HepG2 (cell line): Measurements from ENCODE around the gene ZNF512B. TPM values are rescaled to one million over a fixed set of nuclear protein-coding genes. Genes with fewer than 3 reads are reported as not detected.

ENCODE experiments used
- AGO2 ChIP-seq: fragments of 200-400 bp; formaldehyde crosslinking; optimal IDR thresholded peaks from 2 replicates; pipeline ENCODE3; 2017; ENCODE audit warnings: mild to moderate bottlenecking, low read depth, low read length, moderate library complexity
- ATF6 ChIP-seq: sonication (generic); formaldehyde crosslinking; conservative IDR thresholded peaks from 2 replicates; pipeline ENCODE4 v1.4.0; 2020; ENCODE audit warnings: missing genetic modification reagents
- CBFB ChIP-seq: sonication (generic); formaldehyde crosslinking; IDR thresholded peaks from 2 replicates; pipeline ENCODE4 v1.4.0; 2020; ENCODE audit warnings: missing genetic modification reagents
- CENPX ChIP-seq: sonication (generic); formaldehyde crosslinking; IDR thresholded peaks from 2 replicates; pipeline ENCODE4 v1.9.0; 2021; ENCODE audit warnings: mild to moderate bottlenecking, missing genetic modification reagents, moderate library complexity
- FUBP1 ChIP-seq: sonication (generic); formaldehyde crosslinking; IDR thresholded peaks from 2 replicates; pipeline ENCODE4 v1.5.1; 2020; ENCODE audit warnings: missing genetic modification reagents, mild to moderate bottlenecking, borderline replicate concordance
- GPN1 ChIP-seq: sonication (generic); formaldehyde crosslinking; IDR thresholded peaks from 2 replicates; pipeline ENCODE4 v1.5.1; 2020; ENCODE audit warnings: missing genetic modification reagents, borderline replicate concordance
- GRHL1 ChIP-seq: sonication (generic); formaldehyde crosslinking; conservative IDR thresholded peaks from 2 replicates; pipeline ENCODE4 v1.8.0; 2022; ENCODE audit warnings: missing genetic modification reagents
- HBP1 ChIP-seq: IDR thresholded peaks from 2 replicates; pipeline ENCODE4 v1.6.1; 2016; ENCODE audit warnings: low read depth, control low read depth
- HOXA9 ChIP-seq: sonication (generic); formaldehyde crosslinking; IDR thresholded peaks from 2 replicates; pipeline ENCODE4 v1.8.1; 2022; ENCODE audit warnings: missing genetic modification reagents, mild to moderate bottlenecking, moderate library complexity, borderline replicate concordance
- MAFG ChIP-seq: sonication (generic); formaldehyde crosslinking; IDR thresholded peaks from 2 replicates; pipeline ENCODE4 v1.5.1; 2020; ENCODE audit warnings: mild to moderate bottlenecking, missing genetic modification reagents
- MXD4 ChIP-seq: IDR thresholded peaks from 2 replicates; pipeline ENCODE4 v1.6.1; 2016; ENCODE audit warnings: mild to moderate bottlenecking, missing biosample characterization, missing genetic modification reagents
- POGZ ChIP-seq: sonication (generic); formaldehyde crosslinking; IDR thresholded peaks from 2 replicates; pipeline ENCODE4 v1.4.0; 2020; ENCODE audit warnings: mild to moderate bottlenecking, missing genetic modification reagents
- PREB ChIP-seq: sonication (generic); formaldehyde crosslinking; IDR thresholded peaks from 2 replicates; pipeline ENCODE4 v1.4.0; 2020; ENCODE audit warnings: missing genetic modification reagents
- SSRP1 ChIP-seq: IDR thresholded peaks from 2 replicates; pipeline ENCODE4 v1.6.1; 2016; ENCODE audit warnings: control low read depth
- TAF1 ChIP-seq: sonication (generic); formaldehyde crosslinking; IDR thresholded peaks from 2 replicates; pipeline ENCODE4 v1.4.0; 2020; ENCODE audit warnings: missing genetic modification reagents
- TARDBP ChIP-seq: sonication (generic); formaldehyde crosslinking; IDR thresholded peaks from 2 replicates; pipeline ENCODE4 v1.8.0; 2022; ENCODE audit warnings: mild to moderate bottlenecking, missing genetic modification reagents
- TMF1 ChIP-seq: sonication (generic); formaldehyde crosslinking; IDR thresholded peaks from 2 replicates; pipeline ENCODE4 v1.8.1; 2022; ENCODE audit warnings: low read depth, missing genetic modification reagents
- ZFYVE20 ChIP-seq: sonication (generic); formaldehyde crosslinking; IDR thresholded peaks from 2 replicates; pipeline ENCODE4 v1.8.0; 2023; ENCODE audit warnings: low read depth, mild to moderate bottlenecking, moderate library complexity, missing genetic modification reagents, borderline replicate concordance
- ZKSCAN8 ChIP-seq: IDR thresholded peaks from 2 replicates; pipeline ENCODE4 v1.6.1; 2016; ENCODE audit warnings: borderline replicate concordance, missing genetic modification reagents, missing compliant biosample characterization
- ZNF225 ChIP-seq: sonication (generic); formaldehyde crosslinking; IDR thresholded peaks from 2 replicates; pipeline ENCODE4 v1.4.0; 2020; ENCODE audit warnings: mild to moderate bottlenecking, missing genetic modification reagents
- ZNF501 ChIP-seq: sonication (generic); formaldehyde crosslinking; IDR thresholded peaks from 2 replicates; pipeline ENCODE4 v1.5.1; 2020; ENCODE audit warnings: mild to moderate bottlenecking, moderate library complexity, missing genetic modification reagents
- polyA plus RNA-seq, 8 experiments: library from polyadenylated mRNA; depleted of rRNA in 3 of 8; stranded (reverse) in 7 of 8; unstranded in 1 of 8; fragments of >200 nt; fragmentation: Illumina TruSeq in 4 of 8; extraction: Trizol in 4 of 8; gene quantifications; 2 replicates each; pipeline versions ENCODE4 v1.2.1 to v1.2.3, GENCODE V29; 2011 to 2016; ENCODE audit warnings: low read depth in 4 of 8, missing spikeins in 1 of 8, mixed read lengths in 1 of 8; ENCODE audit not compliant: insufficient read depth in 1 of 8
- total RNA-seq, 5 experiments: library from RNA; depleted of rRNA; stranded (reverse); fragments of >200 nt; fragmentation: Illumina TruSeq; extraction: Trizol; gene quantifications; 2 replicates each; pipeline ENCODE4 v1.2.3, GENCODE V29; 2016; ENCODE audit warnings: low read depth in 1 of 5

Gene ZNF512B
- total and polyA plus RNA-seq, 2 of the 13 experiments (the other 11 are each of a cell fraction or from before 2014, with no cell fraction given), result 11.5 to 30.6 TPM

- TF ChIP-seq HOXA9 (CRISPR knock-in tag), result peak; percentile 7; the same call in 1 of the 2 replicates
- no peak for TF ChIP-seq PREB (CRISPR knock-in tag)
- TF ChIP-seq CENPX (CRISPR knock-in tag), result no peak
- no peak for TF ChIP-seq GRHL1
- no peak for TF ChIP-seq GPN1 (CRISPR knock-in tag)
- 0 out of 2 replicates have a peak, but pooled peaks have one; percentile 46 for TF ChIP-seq ATF6
- peak; percentile 80 for TF ChIP-seq ZNF225 (CRISPR knock-in tag)
- peak; percentile 31; the same call in 1 of the 2 replicates for TF ChIP-seq ZNF501 (CRISPR knock-in tag)
- TF ChIP-seq CBFB (CRISPR knock-in tag), result peak; percentile 52; the same call in 1 of the 2 replicates
- TF ChIP-seq ZKSCAN8, result 0 out of 2 replicates have a peak, but pooled peaks have one; percentile 41
- TF ChIP-seq POGZ (CRISPR knock-in tag), result peak; percentile 36; the same call in 1 of the 2 replicates
- no peak for TF ChIP-seq TAF1
- 0 out of 2 replicates have a peak, but pooled peaks have one; percentile 9 for TF ChIP-seq TMF1 (CRISPR knock-in tag)
- TF ChIP-seq HBP1 (CRISPR knock-in tag), result 0 out of 2 replicates have a peak, but pooled peaks have one; percentile 19
- TF ChIP-seq ZFYVE20, result no peak
- TF ChIP-seq MAFG, result no peak
- TF ChIP-seq MXD4 (CRISPR knock-in tag), result no peak; the same call in 1 of the 2 replicates
- TF ChIP-seq FUBP1, result 0 out of 2 replicates have a peak, but pooled peaks have one; percentile 9
- peak; percentile 7 for TF ChIP-seq AGO2
- TF ChIP-seq SSRP1 (CRISPR knock-in tag), result 0 out of 2 replicates have a peak, but pooled peaks have one; percentile 9
- TF ChIP-seq TARDBP (CRISPR knock-in tag), result peak; percentile 46; the same call in 1 of the 2 replicates
These were observed 10.0 kb upstream of the ZNF512B start, which contains the start of gene SAMD10 (continued) for GRCh38 chr20:63979557-63980316.
